ENCODE data around the gene NOP9.

Gene NOP9

GRCh38 chr14:24356208-24356607 is 56.6 kb downstream of the NOP9 start:
- no peak for DNase-seq

Measured in NCI-H1105 (cell line).